Neural cell (in vitro differentiated cells): Measurements from ENCODE around the gene ZNF559.

Source experiments
- CTCF ChIP-seq: fragments of 450-650 bp; IDR thresholded peaks from 2 replicates; pipeline ENCODE4 v1.5.1; 2014; ENCODE audit warnings: antibody characterized with exemption, mild to moderate bottlenecking, moderate library complexity; ENCODE audit not compliant: poor library complexity, severe bottlenecking
- EP300 ChIP-seq: fragments of 450-650 bp; conservative IDR thresholded peaks from 2 replicates; pipeline ENCODE4 v1.6.1; 2014; ENCODE audit warnings: antibody characterized with exemption, mild to moderate bottlenecking, moderate library complexity; ENCODE audit not compliant: poor library complexity, severe bottlenecking
- EZH2 ChIP-seq: fragments of 200-600, 300-800 bp; shearing (Covaris generic), sonication (generic); IDR thresholded peaks from 2 replicates; pipeline ENCODE4 v1.6.1; 2014; ENCODE audit warnings: antibody characterized with exemption, low read length, borderline replicate concordance, mild to moderate bottlenecking; ENCODE audit not compliant: insufficient read depth, poor library complexity, severe bottlenecking
- POLR2AphosphoS5 ChIP-seq: IDR thresholded peaks from 2 replicates; pipeline ENCODE4 v1.6.1; 2012

- TF ChIP-seq CTCF (no peak), EP300 (no peak), EZH2 (no peak), POLR2AphosphoS5 (no peak)
Observed at GRCh38 chr19:9342610-9343304, 18.8 kb downstream of the ZNF559 start.
